Ureter (tissue), 1 donor: Measurements from ENCODE around the gene CYYR1. TPM values are rescaled to one million over a fixed set of nuclear protein-coding genes. Genes with fewer than 3 reads are reported as not detected.
A peak's percentile ranks its signal among the peaks of the same experiment; 100 is the strongest.

Source experiments
- DNase-seq: peaks from one replicate; pipeline ENCODE4 v3.0.0-alpha.2; 2020; ENCODE audit warnings: low spot score
- total RNA-seq: library from RNA; stranded (reverse); gene quantifications from one replicate; pipeline ENCODE4 v1.2.4, GENCODE V29; 2023
- donor health status: DM: yes; HTN: yes; CAD: no.

The CYYR1 gene
- total RNA-seq = 27.6 TPM

DNA sequence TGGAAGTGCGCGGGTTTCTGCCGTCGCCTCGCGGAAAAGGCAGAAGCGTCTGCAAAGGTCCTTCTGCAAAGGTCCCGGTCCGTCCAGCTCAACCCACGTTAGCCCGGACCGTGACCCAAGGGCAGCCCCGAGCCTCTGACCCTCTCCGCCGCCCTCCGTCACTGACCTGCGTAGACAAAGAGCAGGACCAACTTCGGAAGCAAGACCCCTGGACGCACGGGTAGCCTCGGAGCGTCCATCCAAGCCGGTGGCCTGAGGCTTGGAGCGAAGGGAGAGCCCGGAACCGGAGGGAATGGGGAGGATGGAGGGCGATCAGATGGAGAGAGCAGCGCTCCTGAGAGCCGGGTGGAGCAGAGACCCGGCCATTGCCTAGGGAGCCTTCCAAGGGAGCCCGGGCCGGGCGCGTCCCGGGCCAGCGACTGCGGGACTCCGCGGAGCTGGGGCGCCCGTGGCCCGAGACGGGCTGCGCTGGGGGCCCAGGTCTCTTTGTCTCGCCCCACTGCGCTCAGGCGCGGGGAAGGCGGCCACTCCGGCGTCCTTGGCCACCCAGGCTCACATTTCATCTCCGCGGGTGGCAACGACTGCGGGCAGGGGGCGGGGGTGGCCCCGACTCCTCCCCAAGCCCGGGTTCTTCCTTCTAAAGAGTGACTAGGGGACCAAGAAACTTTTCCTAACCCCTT, at the start of gene CYYR1:
TSS of gene CYYR1 (minus strand) at position 585 of the 680 bp plus-strand sequence. CDS start at position 239, 346 bp downstream.
- DNase-seq = peak; percentile 44

- no peak for DNase-seq
Measured at GRCh38 chr21:26617176-26617575, 44.1 kb upstream of the CYYR1 start.

- no peak for DNase-seq
Measured at GRCh38 chr21:26614251-26614650, 41.2 kb upstream of the CYYR1 start.

DNA sequence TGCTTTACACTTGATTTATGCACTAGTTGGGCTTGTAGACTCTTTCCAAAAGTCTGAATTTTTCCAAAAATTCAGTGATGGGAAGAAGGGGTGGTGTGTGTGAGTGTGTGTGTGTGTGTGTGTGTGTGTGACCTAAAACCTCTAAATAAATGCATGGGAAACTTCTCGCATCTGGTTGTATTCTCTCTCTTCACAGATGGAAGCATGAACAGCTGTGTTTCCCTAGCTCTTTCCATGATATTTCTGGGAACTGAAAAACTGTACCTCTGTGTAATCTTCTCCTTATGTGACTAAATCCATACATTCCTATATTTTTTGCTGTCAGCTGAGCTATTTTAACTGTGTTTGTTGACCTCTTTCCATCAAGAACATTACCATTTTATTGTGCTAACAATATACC, 26.2 kb upstream of the CYYR1 start:
- DNase-seq = no peak

GRCh38 chr21:26597981-26598380, 24.9 kb upstream of the CYYR1 start:
- no peak for DNase-seq

DNA sequence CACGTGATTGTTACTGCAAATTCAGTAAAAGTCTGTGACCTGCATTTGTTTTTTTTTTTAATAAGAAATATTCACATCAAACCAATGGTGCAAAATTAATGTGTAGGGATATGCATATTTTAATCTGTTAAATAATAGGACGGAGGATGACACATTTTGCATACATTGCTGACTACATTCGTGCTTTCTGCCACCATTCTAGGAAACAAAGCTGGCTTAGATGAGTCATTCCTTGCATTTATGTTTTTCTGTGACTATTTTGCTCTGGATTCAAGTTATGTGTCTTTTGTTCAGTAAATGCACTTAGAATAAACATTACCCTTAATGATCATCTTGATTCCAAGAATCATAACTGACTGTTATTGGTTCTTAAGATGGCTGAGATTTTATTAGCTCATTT, 23.9 kb upstream of the CYYR1 start:
- no peak for DNase-seq

DNA sequence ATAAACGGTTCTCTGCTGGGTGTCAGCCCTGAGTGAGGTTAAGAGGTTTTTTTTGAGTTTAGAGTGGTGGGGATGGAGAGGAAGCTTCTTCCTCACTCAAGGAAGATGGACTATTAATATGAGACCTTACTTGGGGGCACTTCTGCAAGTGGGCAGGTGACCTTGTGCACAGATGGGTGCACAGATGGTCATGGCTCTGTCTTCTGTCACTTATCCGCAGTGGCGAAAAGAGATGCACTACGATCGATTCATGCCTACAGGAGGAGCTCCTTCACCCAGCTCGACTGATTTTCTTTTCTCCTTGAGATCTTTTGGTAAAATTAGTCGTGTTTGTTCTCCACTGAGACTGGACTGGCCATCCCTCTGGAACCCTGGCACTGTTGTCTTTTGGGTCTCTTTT, 22.9 kb upstream of the CYYR1 start:
- no peak for DNase-seq

- no peak for DNase-seq
Measured at GRCh38 chr21:26593800-26594199, 20.7 kb upstream of the CYYR1 start.

DNA sequence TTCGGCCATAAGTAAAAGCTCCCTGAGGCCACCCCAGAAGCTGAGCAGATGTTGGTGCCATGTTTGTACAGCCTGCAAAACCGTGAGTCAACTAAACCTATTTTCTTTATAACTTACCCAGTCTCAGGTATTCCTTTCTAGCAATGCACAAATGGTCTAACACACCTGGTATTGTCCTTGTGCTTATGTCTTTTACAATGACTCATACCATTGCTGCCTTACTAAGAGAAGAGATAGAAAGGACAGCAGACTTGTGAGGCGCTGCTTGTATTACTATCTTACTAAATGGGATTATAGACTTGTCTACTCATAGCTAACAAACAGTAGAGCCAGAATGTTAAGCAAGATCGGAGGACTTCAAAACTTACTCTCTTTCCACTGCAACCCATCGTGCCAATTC, 18.5 kb upstream of the CYYR1 start:
- no peak for DNase-seq

- DNase-seq = no peak
Measured at GRCh38 chr21:26588446-26588845, 15.4 kb upstream of the CYYR1 start.

- no peak for DNase-seq
Measured at GRCh38 chr21:26587736-26588201, 14.7 kb upstream of the CYYR1 start.

DNA sequence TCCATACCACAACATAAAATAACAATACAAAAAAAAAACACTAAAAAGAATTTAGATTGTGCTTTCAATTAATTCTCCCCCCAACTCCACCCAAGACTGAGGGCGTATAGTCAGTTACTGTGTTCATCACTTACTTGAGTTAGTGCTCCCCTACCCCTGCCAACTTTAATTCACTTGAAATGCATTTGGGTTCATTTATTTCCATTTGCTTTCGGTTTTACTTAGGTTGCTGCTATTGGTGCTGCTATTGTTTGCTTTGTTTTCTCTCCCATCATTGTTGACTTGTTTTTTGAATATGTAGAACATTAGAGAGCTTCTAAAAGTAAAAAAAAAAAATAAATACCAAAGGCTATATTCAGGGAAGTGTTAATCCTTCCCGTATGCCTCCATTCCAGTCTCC, 10.7 kb upstream of the CYYR1 start:
- DNase-seq = no peak

DNA sequence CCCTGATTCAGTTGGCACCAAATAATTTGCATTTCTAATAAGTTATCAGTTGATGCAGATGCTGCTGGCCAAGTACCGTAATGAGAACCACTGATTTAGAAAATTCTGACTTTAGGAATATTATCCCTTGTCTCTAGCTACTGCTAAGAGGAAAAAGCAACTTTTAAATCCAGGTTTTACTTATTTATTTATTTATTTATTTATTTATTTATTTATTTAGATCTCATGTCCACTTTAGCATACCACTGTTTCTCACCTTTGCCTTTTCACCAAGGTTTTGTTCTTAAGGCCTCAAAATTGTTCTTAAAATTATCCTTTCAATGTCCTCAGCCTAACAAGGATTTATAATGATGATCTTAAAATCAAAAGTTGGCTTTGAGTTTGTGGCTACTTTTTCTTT, 8.7 kb upstream of the CYYR1 start:
- no peak for DNase-seq

DNA sequence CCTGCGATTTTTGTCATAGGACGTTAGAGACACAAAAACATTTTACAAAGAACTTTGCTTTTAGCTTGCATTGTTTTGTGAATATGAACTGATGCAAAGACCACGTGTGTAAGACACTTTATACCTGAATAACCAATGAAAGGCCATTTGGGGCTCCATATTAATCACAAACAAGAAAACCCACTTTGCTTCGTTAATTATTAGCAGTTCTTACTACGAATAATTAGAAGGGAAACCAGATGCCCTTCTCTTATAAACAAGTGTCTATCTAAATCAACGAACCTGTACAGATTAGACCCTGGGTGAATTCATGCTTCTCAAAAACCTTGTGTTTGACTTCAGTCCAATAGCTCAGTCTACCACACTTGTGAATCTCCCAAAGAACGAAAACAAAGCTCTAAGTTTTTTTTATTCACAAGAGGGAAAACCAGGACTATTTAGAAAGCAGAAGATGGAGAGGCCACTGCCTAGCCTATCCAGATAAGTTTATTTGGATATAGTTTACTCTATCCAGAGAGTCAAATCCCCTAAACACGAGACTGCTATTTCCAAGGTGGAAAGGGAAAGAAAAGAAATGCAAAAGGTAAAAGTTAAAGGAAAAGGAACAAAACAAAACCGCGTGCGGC, 897 bp downstream of the CYYR1 start:
- no peak for DNase-seq

- DNase-seq = no peak
Measured at GRCh38 chr21:26570203-26570602, 2.9 kb downstream of the CYYR1 start.

- no peak for DNase-seq
Measured at GRCh38 chr21:26565546-26565945, 7.5 kb downstream of the CYYR1 start.

GRCh38 chr21:26565111-26565510, 8.0 kb downstream of the CYYR1 start:
- DNase-seq = no peak

DNA sequence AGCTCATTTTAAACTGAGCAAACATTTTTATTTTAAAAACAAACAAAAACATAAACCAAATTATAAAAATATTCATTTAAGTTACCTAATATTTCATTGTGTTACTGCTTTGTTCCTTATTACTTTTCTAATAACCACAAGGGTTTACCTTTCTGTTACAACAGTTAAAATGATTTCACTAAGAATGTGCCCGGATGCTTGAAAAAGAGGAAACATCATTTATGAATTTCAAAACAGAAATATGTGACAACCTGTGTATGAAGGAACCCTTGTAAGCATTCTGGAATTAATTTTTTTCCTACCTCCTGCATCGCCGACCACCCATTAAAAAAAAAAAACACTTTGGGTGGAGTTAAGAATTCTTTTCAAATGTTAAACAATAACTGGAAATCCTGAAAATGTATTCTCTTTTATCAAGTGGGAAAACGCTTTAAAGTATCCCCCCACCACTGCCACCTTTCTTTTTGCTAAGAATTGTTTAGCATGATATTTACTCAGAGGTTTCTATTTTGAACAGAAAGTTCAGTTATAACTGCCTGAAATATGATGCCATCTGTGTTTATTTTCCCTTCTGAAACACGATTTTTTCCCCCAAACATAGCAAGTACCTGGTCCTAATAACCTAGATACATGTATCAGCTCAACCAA, 9.1 kb downstream of the CYYR1 start:
- DNase-seq = no peak

- DNase-seq = no peak
Measured at GRCh38 chr21:26560612-26561011, 12.5 kb downstream of the CYYR1 start.

- no peak for DNase-seq
Measured at GRCh38 chr21:26559099-26559498, 14.0 kb downstream of the CYYR1 start.

DNA sequence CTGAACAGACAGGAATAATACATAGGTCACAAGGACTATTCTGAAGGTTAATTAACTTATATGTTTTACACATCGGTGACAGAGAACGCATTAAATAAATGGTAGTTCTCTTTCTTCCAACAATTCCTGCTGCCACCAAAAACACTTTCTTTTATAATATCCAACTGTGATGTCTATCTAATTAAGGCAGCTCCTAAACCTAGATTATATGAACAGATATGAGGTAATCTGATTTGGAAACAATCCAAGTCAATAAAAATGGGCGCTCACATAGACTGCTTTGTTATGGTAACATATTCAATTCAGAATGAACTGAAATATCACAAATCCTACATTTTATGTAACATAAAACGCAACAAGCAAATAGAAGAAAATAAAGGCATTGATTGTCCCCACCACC, 16.0 kb downstream of the CYYR1 start:
- no peak for DNase-seq

- DNase-seq = no peak
Measured at GRCh38 chr21:26555540-26556146, 17.4 kb downstream of the CYYR1 start.

- DNase-seq = no peak
Measured at GRCh38 chr21:26554365-26554764, 18.7 kb downstream of the CYYR1 start.
